Stomach (tissue), 4 donors: ENCODE data around the gene C3orf62.

ENCODE experiments used
- CTCF ChIP-seq, 7 experiments: fragments of 450-650 bp in 4 of 7; fragments of 200-600 bp in 3 of 7; sonication (generic) in 3 of 7; IDR thresholded peaks; one replicate each; pipeline ENCODE4 v1.5.1; 2016 to 2019; ENCODE audit warnings: antibody characterized with exemption in 7 of 7, control low read depth in 2 of 7, mild to moderate bottlenecking in 1 of 7
- EP300 ChIP-seq: sonication (generic); formaldehyde crosslinking; IDR thresholded peaks from one replicate; pipeline ENCODE4 v1.6.1; 2017; ENCODE audit warnings: antibody characterized with exemption
- POLR2A ChIP-seq, 4 donors: fragments of 450-650 bp; IDR thresholded peaks; one replicate each; pipeline ENCODE4 v1.6.1; 2016; ENCODE audit warnings: antibody characterized with exemption in 4 of 4, control low read depth in 2 of 4, mild to moderate bottlenecking in 1 of 4, moderate library complexity in 1 of 4
- POLR2AphosphoS5 ChIP-seq, 3 donors: sonication (generic); formaldehyde crosslinking; IDR thresholded peaks; one replicate each; pipeline ENCODE4 v1.6.1; 2016; ENCODE audit warnings: antibody characterized with exemption in 3 of 3

DNA sequence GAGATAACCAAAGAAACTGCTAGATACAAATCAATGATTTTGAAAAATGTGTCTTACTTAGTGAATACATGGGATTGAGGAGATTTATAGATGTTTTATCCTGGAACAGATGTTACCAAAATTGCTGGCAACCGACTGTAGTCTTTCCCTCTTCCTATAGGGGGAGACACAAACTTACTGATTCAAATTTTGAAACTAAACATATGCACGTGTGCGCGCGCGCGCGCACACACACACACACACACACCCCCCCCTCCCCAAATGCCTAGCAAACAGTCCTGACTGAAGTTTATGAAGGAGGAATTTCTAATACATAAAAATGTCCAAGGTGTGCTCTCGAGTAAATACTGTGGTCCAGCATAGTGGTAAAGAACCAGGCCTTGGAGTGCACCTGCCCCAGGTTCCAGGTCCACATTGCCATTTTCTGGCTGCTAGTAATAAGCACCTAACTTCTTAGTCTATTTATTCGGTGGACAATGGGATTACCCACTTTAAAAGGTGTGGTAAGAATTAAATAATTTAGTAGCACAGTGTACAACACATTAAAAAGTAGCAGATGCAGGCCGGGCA is 18.5 kb upstream of the C3orf62 start:
- TF ChIP-seq CTCF (IDR thresholded peaks at IDR 0.05) (peak in 4 of 7 experiments; percentile 26 to 47 (median 42)), POLR2A (IDR thresholded peaks at IDR 0.05) (no peak), POLR2AphosphoS5 (IDR thresholded peaks at IDR 0.05) (no peak), EP300 (no peak)
